GM12875 (cell line): ENCODE measurements around the gene VARS2.

Experiments
- H3K4me3 ChIP-seq: one replicate; pipeline ENCODE4 v1.5.1; 2011; ENCODE audit warnings: low read depth, low read length, control low read depth
- TF ChIP-seq, protein P1 (sequence below): IDR thresholded peaks from 2 replicates; pipeline ENCODE4 v1.5.1; 2011; ENCODE audit warnings: low read depth, mild to moderate bottlenecking, control low read depth, inconsistent platforms, low read length, moderate library complexity, borderline replicate concordance; ENCODE audit not compliant: insufficient read depth

The VARS2 gene

DNA sequence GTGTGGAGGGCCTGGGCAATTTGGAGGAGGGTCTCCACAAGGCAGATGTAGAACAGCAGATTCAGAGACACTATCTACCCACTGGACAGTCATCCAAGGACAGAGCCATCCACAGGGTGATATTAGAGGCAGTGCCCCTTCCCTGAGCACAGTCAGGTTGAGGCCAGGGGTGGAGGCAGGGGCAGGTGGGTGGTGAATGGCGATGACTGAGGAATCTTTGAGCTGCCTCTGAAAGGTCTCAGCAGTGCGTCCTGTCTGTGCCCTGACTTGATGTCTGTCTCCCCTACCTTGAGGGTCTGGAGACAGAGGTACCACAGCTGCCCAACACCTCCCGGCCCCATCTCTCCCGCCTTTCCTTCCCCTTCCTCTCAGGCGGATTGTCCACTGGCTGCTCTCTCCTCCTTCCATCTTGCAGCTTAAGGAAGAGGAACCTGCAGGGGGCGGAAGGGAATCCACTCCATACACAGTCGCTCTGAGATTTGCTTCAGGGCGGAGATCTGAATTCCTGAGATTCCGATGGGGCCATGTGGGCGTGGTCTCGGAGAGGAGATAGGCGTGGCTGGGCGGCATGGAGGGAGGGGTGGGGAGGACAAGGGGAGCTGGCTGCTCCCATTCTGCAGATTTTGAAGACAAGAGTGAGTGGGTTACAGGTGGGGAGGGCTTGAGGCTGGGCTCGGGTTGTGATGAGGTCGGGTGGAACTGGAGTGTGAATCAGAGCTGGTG lies 28.5 kb downstream of the VARS2 start:
- TF ChIP-seq, protein P1, sequence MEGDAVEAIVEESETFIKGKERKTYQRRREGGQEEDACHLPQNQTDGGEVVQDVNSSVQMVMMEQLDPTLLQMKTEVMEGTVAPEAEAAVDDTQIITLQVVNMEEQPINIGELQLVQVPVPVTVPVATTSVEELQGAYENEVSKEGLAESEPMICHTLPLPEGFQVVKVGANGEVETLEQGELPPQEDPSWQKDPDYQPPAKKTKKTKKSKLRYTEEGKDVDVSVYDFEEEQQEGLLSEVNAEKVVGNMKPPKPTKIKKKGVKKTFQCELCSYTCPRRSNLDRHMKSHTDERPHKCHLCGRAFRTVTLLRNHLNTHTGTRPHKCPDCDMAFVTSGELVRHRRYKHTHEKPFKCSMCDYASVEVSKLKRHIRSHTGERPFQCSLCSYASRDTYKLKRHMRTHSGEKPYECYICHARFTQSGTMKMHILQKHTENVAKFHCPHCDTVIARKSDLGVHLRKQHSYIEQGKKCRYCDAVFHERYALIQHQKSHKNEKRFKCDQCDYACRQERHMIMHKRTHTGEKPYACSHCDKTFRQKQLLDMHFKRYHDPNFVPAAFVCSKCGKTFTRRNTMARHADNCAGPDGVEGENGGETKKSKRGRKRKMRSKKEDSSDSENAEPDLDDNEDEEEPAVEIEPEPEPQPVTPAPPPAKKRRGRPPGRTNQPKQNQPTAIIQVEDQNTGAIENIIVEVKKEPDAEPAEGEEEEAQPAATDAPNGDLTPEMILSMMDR, result no peak
- no peak overlapping the region for H3K4me3 ChIP-seq

DNA sequence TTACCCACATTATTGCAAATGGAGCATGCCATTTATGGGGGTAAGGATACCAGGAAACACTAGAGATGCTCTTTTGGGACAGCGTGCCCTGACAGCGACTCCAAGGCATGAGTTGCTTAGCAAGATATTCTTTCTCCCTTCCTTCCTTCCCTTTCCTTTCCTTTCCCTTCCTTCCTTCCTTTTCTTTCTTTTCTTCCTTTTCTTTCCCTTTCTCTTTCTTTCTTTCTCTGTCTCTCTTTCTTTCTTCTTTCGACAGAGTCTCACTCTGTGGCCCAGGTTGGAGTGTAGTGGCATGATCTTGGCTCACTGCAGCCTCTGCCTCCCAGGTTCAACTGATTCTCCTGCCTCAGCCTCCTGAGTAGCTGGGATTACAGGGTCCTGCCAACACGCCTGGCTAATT lies 30.0 kb downstream of the VARS2 start:
- TF ChIP-seq, protein P1, result no peak
- no peak overlapping the region for H3K4me3 ChIP-seq

DNA sequence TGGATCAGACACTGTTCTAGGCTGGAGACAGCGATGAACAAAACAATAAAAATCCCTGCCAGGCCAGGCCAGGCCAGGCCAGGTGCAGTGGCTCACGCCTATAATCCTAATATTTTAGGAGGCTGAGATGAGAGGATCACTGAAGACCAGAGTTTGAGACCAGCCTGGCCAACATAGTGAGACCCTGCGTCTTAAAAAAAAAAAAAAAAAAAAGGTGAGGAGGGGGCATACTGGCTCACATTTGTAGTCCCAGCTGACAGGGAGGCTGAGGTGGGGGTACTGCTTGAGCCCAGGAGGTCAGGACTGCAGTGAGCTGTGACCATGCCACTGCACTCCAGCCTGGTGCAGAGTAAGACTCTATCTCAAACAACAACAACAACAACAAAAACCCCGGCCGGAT lies 31.2 kb downstream of the VARS2 start:
- no peak overlapping the region for H3K4me3 ChIP-seq
- TF ChIP-seq, protein P1, result no peak

DNA sequence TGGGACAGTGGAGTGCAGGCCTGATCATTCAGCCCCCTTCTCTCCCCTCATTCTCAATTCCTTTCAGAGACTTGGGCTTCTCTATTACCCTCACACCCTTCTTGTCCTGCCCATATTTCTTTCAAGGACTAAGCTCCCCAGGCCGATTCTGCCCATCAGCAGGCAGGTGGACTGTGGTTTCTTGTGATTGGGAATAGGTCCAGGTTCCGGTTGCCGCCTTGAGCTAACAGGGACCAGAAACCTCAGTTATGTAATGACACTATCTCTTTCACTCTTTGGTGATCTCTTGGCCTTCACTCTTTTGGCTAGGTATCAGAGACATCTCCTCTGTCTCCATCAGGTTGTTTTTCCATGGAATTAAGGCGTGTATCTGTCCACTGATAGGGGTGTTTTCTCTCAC lies 33.2 kb downstream of the VARS2 start:
- TF ChIP-seq, protein P1, result no peak
- H3K4me3 ChIP-seq, result no peak overlapping the region

DNA sequence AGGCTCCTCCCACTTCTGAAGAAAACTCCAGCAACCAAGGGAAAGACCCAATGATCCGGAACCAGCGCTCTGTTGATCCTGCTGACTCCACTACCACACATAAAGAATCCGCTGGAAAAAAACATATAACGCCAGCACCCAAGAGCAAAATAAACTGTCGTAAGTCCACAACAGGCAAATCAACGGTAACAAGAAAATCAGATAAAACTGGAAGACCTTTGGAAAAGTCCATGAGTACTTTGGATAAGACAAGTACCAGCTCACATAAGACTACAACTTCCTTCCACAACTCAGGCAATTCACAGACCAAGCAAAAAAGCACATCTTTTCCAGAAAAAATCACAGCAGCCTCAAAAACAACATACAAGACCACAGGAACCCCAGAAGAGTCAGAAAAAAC lies 34.8 kb downstream of the VARS2 start:
- H3K4me3 ChIP-seq, result no peak overlapping the region
- TF ChIP-seq, protein P1, result no peak

DNA sequence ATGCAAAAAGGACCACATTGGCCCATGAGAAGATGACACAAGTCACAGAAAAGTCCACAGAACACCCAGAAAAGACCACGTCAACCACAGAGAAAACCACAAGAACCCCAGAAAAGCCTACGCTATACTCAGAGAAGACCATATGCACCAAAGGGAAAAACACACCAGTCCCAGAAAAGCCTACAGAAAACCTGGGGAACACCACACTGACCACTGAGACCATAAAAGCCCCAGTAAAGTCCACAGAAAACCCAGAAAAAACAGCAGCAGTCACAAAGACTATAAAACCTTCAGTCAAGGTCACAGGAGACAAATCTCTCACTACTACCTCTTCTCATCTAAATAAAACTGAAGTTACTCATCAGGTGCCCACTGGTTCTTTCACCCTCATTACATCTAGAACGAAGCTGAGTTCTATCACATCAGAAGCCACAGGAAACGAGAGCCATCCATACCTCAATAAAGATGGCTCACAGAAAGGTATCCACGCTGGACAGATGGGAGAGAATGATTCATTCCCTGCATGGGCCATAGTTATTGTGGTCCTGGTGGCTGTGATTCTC lies 38.0 kb downstream of the VARS2 start:
- H3K4me3 ChIP-seq, result no peak overlapping the region
- TF ChIP-seq, protein P1, result no peak
